DMS 273 treated with DMSO at 0.1 percent for 48 hours (cell line): ENCODE results near the gene PNMA6F.

ENCODE experiments used
- DNase-seq: peaks from one replicate; lab custom pipeline; 2025; lab: John Stamatoyannopoulos, UW

PNMA6F gene

GRCh38 chrX:153321381-153322124 is at the start of gene PNMA6F:
Gene PNMA6F (minus strand): TSS chrX:153321767. CDS start chrX:153320674, 1,093 bp downstream.
- no peak for DNase-seq

GRCh38 chrX:153371256-153371655 is 49.7 kb upstream of the PNMA6F start:
- no peak for DNase-seq

- DNase-seq: no peak
Measured at GRCh38 chrX:153370293-153371055, 48.9 kb upstream of the PNMA6F start.

GRCh38 chrX:153366878-153367538 is 45.4 kb upstream of the PNMA6F start:
- DNase-seq: no peak

- no peak for DNase-seq
Measured at GRCh38 chrX:153366119-153366518, 44.6 kb upstream of the PNMA6F start.

GRCh38 chrX:153365670-153366069 is 44.1 kb upstream of the PNMA6F start:
- DNase-seq: no peak

GRCh38 chrX:153361781-153362397 is 40.3 kb upstream of the PNMA6F start:
- DNase-seq: peak; percentile 68

- DNase-seq: no peak
Measured at GRCh38 chrX:153357877-153358276, 36.3 kb upstream of the PNMA6F start.

- no peak for DNase-seq
Measured at GRCh38 chrX:153353416-153353815, 31.8 kb upstream of the PNMA6F start.

- DNase-seq: no peak
Measured at GRCh38 chrX:153352858-153353257, 31.3 kb upstream of the PNMA6F start.

- no peak for DNase-seq
Measured at GRCh38 chrX:153351981-153352380, 30.4 kb upstream of the PNMA6F start.

GRCh38 chrX:153349952-153350351 is 28.4 kb upstream of the PNMA6F start:
- no peak for DNase-seq

GRCh38 chrX:153348421-153348820 is 26.9 kb upstream of the PNMA6F start:
- DNase-seq: no peak

GRCh38 chrX:153347530-153347929 is 26.0 kb upstream of the PNMA6F start:
- no peak for DNase-seq

GRCh38 chrX:153343674-153344073 is 22.1 kb upstream of the PNMA6F start:
- no peak for DNase-seq

- DNase-seq: no peak
Measured at GRCh38 chrX:153342762-153343558, 21.4 kb upstream of the PNMA6F start.

- DNase-seq: no peak
Measured at GRCh38 chrX:153340111-153340510, 18.5 kb upstream of the PNMA6F start.

- no peak for DNase-seq
Measured at GRCh38 chrX:153339662-153340061, 18.1 kb upstream of the PNMA6F start.

- no peak for DNase-seq
Measured at GRCh38 chrX:153338836-153339235, 17.3 kb upstream of the PNMA6F start.

- no peak for DNase-seq
Measured at GRCh38 chrX:153336988-153337387, 15.4 kb upstream of the PNMA6F start.

- DNase-seq: no peak
Measured at GRCh38 chrX:153336121-153336894, 14.7 kb upstream of the PNMA6F start.
